Measurements from ENCODE around the gene CDH4.

GRCh38 chr20:61788343-61788742 is 536.3 kb downstream of the CDH4 start:
- TF ChIP-seq CTCF (optimal IDR thresholded peaks at IDR 0.05 in 1 of 3, IDR thresholded peaks at IDR 0.05 in 1 of 3, conservative IDR thresholded peaks at IDR 0.05 in 1 of 3; ENCODE audit: extremely low read depth in 1 of 3, insufficient read depth in 2 of 3, low read length in 3 of 3) (no peak), EZH2 (IDR thresholded peaks at IDR 0.05; ENCODE audit: low read length) (no peak)

Data from keratinocyte (primary cell).